ENCODE results near the gene DMC1.
"Not testable (repeated sequence)": the region's sequence is repeated elsewhere in the genome, so short reads cannot be mapped to it uniquely, and the experiment has no call there.

DMC1 gene

DNA sequence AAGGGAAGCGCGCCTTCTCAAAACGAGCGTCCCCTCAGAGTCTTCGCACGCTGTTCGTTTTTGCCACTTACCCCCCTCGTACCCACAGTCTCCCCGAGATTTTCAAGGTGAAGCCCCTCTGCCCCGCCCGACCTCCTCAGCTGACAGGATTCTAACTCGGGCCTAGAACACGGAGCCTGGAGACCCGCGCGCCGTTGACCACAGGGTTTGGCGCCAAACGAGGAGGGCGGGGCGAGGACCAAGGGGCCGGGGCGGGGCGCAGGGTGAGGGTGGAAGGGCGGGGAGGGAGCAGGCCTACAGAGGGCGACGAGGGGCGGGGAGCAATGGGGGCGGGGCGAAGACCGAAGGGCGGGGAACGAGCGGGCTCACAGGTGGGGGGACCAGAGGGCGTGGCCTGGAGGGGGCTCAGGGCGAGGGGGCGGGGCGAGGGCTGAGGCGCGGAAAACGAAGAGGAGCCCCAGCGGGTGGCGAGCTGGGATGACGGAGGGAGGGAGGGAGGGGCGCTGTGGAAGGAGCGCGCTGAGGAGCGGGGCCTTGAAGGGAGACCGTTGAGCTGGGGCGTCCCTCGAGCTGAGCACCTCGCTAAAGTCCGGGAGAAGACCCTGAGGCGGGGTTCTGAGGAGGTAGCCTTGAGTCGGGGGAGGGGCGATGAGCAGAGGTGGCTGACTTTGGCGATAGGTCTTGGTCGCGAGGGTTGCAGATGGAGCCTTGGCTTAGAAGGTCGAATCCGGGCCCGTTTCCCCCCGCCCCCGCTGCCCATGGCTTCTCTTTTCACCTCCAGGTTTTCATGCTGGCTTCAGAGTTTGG lies at the start of gene DMC1:
Gene DMC1, minus strand, starts transcription at position 212 of the 807 bp plus-strand sequence. CDS start 1,927 bp downstream, outside the sequence.
- DNase-seq, result peak in 55 of 56 donors; percentile 30 to 94 (median 83)

GRCh38 chr22:38618682-38619081 lies 48.7 kb upstream of the DMC1 start:
- no peak for DNase-seq

DNA sequence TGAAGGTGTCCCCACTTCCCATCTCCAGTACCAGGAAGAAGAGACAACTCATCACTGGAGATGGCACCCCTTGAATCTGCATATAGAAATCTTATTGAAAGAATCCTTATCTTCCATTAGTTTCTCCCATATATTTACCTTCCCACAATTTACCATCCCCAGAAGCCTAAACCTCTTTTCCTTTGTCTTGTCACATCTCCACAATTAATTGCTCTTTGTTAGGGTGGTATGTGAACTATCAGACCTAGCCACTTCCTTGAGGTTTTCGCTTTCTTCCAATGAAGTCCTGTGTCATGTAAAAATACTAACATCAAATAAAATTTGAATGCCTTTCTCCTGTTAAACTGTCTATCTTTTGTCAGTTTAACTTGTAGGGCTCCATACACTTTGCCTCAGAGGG lies 48.3 kb upstream of the DMC1 start:
- DNase-seq, result no peak

DNA sequence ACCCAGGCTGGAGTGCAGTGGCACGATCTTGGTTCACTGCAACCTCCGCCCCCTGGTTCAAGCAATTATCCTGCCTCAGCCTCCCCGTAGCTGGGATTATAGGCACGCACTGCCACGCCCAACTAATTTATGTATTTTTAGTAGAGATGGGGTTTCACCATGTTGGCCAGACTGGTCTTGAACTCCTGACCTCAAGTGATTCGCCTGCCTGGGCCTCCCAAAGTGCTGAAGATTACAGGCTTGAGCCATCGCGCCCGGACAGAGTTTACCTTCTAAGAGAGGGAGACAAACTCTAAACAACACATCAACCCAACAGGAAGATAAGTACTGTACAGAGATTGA lies 45.1 kb upstream of the DMC1 start:
- not testable (repeated sequence) for DNase-seq

DNA sequence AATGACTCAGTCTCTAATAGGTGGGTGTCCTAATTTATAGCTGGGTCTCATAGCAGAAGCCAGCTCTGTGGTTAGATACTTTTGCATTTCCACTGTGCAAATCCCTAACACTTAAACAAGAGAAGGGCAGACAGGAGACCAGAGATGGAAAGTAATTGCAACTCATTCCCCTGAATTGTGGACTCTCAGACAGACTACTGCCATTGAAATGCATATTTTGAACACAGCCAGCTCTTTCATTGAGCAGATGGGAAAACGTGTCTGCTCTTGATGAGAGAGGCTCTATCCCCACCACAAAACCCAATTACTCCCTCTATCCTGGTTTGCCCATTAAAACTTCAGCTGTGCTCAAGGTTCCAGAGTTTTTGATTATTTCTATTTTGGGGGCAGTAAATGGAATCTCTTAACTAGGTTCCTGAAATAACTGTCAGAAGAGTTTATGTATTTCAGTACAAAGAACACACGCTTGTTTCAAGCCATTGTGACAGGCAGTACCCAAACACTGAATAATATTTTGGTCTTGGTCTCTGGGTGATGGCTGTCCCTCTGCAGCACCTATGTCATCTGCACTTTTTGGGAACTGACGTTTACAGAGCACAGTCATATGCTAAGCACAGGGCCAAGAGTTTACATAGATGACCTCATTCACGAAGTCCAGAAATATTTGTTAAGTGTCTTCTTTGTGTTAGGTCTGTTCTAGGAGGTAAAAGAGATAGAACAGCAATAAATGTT lies 44.5 kb upstream of the DMC1 start:
- no peak for DNase-seq

DNA sequence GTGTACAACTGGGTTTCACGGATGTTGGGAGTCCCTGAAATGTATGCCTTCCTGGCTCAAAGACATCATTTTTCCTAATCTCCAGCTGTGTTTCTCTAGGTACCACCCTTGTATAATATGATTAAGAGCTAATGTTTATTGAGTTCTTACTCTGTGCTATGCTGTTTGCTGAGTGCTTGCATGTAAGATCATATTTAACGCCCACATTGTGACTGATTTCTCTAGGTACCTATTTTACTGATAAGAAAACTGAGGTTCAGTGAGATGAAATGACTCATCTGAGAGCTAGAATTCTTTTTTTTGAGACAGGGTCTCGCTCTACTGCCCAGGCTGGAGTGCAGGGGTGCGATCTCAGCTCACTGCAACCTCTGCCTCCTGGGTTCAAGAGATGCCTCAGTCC lies 43.6 kb upstream of the DMC1 start:
- DNase-seq, result no peak

DNA sequence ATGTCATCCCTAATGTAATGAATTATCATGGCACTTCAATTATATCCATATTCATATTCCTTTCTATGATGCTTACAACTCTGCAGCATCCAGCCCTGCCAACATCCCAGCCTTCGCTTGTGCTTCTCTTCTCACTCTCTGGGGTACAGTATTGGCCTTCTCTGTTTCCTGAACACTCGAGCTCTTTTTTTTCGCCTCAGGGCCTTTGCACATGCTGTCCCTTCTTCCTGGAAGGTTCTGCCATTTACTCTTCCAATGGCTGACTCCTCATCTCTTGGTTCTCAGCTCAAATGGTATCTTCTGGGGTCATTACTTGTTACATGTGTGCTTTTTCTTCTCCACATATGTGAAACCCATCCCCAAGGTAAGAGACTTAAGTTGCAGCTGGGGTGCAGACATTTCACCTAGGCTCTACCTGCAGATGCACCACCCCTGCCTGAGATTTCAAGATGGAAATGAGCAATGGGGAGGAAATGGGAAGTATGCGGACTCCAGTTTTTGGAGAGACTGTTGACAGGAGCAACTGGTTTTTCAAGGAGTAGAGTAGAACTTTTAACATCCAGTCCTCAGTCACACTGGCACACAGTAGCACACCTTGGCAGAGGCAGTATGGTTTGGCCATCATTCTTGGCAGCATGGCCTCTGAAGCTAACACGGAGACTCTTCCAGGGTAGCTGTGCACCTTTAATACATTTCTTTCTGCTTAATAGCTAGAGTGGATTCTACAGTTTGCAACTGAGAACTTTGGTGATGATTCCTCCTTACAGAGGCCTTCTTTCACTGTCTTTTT lies 42.4 kb upstream of the DMC1 start:
- no peak for DNase-seq

DNA sequence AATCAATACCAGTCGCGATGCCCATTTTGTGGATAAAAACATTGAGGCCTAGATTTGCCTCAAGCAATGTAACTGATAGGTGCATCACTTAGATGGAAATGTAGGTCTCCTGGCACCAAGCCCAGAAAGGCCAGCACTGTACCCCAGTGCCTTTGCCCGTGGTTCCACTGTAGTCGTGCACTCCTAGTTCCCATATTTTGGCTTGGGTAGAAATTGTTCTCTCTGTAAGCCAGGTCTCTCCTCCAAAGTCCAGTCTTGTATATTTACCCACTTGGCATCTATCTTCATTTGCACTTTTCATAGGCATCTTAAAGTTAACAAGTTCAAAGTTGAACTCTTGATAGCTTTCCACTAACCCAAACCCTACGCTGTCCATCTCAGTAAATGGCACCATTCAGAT lies 41.6 kb upstream of the DMC1 start:
- no peak for DNase-seq

DNA sequence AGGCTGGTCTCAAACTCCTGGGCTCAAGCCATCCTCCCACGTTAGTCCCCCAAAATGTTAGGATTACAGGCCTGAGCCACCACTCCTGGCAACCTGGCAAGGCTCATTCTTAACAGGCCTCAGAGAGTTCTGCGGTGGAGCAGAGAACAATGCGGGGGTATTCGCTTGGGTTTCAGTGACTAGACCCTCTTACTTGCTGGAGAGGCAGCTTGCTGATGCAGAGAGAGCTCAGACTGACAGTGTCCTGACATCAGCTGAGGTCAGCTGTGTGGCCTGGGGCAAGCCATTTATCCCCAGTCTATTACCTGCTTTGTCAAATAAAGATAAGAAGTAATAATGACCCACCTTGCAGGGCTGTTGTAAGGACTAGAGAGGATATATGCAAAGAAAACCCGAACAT lies 40.3 kb upstream of the DMC1 start:
- DNase-seq, result no peak

GRCh38 chr22:38608992-38609750 lies 39.2 kb upstream of the DMC1 start:
- DNase-seq, result no peak

GRCh38 chr22:38607680-38608079 lies 37.7 kb upstream of the DMC1 start:
- DNase-seq, result no peak

DNA sequence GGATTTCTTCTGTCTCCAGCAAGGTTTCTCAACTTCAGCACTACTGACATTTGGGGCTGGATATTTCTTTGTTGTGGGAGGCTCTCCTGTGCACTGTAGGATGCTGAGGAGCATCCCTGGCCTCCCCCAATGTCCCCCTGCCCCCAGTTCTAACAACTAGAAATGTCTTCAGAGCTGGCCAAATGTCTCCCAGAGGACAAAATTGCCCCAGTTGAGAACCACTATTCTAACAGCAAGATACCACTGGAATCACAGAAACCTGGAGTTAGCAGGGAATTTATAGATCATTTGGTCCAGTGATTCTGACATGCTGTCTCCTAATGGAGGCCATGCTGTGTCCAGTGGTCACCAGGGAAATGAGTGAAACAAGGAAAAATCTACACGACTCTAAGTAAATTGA lies 32.2 kb upstream of the DMC1 start:
- no peak for DNase-seq

- DNase-seq, result no peak
Observed at GRCh38 chr22:38601221-38601764, 31.3 kb upstream of the DMC1 start.

DNA sequence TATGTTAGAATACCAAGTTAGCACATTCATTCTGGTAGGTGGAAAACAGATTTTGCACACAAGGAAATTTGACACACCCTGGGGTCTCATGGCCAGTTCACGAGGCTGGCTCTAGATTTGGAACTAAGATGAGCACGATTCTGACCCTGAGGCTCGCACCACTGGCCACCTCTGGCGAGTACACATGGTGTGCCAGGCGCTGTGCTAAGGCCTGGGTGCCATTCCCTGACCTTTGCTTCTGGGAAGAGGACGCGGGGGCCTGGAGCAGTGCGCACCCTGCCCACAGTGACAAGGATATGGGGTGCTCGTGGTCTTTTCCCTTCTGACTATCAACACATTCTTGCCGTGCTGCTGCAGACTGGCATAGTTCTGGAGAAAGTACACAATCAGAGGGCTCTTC lies 29.5 kb upstream of the DMC1 start:
- DNase-seq, result no peak

DNA sequence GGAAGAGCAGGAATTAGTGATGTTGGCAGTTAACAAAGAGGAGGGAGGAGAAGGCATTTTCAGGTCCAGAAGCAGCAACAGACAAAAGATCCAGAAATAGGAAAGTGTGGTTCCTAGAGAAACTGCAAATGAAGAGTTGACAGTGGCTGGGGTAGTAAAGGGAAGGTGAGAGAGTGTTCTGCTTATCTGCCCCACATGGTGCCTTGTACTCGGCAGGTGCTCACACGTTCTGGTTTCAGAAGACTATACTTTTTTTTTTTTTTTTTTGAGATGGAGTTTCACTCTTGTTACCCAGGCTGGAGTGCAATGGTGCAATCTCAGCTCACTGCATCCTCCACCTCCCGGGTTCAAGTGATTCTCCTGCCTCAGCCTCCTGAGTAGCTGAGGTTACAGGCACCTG lies 12.9 kb upstream of the DMC1 start:
- not testable (repeated sequence) for DNase-seq

- no peak for DNase-seq
Observed at GRCh38 chr22:38578505-38578904, 8.5 kb upstream of the DMC1 start.

DNA sequence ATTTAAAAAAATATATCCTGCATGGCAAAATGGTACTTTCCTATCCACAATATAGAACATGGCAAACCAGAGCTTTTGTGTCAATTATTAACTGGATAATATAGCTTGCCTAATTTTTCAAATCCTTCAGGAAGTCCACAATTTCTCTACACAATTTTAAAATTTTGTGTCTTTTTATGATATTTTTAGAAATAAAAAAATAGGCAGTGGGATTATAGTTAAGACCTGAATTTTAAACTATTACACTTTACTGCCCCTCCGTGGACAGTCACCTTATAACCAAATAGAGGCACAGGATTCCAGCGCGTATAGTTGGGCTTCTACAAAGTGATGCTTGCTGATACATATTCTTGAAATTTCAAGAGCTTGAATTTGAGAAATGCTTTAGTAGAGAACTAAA lies 2.1 kb upstream of the DMC1 start:
- peak in 17 of 56 donors; percentile 1 to 45 (median 13) for DNase-seq

DNA sequence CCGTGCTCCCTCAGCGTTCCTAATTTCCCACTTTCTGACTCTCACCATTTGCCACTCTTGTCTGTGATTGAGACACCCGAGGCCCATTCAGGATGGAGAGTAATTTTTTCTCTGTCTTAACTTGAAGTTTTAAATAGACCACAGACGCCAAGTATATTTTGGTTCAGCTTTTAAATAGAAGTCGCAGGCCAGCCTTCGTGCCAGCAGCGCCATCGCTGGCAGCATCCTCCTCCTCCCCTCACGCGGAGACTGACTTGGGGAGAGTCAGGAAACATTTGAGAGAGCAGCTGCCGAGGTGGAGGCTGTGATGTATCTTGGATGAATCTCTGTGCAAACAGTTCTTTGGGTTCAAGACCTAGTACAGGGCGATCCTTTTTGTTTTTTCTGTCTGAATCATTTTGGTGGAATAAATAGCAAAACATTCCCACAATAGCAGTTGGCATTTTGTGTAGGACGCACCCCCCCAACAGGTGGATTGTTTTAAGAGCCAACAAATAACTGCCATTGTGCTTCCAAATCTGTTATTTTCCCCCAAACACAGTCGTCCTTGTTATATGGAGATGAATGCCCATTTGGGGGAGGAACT lies 889 bp upstream of the DMC1 start:
- peak in 43 of 56 donors; percentile 10 to 75 (median 49) for DNase-seq

DNA sequence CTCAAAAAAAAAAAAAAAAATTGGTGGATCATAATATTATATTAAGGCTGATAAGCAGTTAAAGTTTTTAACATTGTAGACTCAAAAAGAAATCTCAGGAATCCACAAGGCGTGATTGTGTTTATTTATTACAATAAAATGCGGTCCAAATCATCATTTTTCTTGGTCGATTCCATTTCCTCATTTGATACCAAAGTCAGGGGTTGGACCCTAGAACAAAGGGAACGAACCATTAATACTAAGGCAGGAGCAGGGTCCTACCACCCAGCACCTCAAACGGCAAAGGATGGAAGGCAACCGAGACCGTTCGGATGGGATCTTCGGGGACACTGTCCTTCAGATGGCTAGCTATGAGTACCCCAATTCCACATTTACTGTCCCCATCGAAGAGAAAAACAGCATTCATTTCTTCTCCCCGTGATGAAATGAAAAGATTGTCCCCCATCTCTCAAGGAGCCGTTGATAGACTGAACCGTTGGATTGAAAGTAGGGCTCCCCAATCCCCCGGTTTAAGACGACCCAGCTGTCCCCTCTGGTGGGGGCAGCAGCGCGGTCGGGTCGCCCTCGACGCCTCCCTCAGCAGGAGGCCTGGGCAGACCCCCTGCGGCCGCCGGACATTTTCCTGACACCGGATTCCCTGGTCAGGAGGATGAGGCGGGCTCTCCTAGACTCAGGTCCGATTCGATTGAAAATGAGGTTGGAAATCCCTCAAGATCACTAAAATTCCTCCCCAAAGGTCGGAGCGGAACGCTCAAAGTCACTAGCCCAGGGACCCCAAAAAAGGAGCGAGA lies 607 bp downstream of the DMC1 start:
- peak in 6 of 56 donors; percentile 4 to 39 (median 22) for DNase-seq
